HEK293 (cell line): ENCODE data around the gene TBC1D24.

Source experiments
- EGR2 ChIP-seq: fragments of 450-650 bp; formaldehyde crosslinking; IDR thresholded peaks from 2 replicates; pipeline ENCODE4 v1.5.1; 2016; ENCODE audit warnings: low read depth, missing biosample characterization, missing genetic modification characterization
- GLI2 ChIP-seq: fragments of 450-650 bp; formaldehyde crosslinking; IDR thresholded peaks from 2 replicates; pipeline ENCODE4; 2017; ENCODE audit warnings: missing biosample characterization, missing genetic modification characterization, low read depth, borderline replicate concordance
- KLF17 ChIP-seq: fragments of 450-650 bp; formaldehyde crosslinking; IDR thresholded peaks from 2 replicates; pipeline ENCODE4 v1.5.1; 2016; ENCODE audit warnings: missing biosample characterization, missing genetic modification characterization
- PATZ1 ChIP-seq: fragments of 450-650 bp; formaldehyde crosslinking; IDR thresholded peaks from 2 replicates; pipeline ENCODE4 v1.5.1; 2016; ENCODE audit warnings: missing biosample characterization, missing genetic modification characterization
- PRDM1 ChIP-seq: fragments of 450-650 bp; formaldehyde crosslinking; IDR thresholded peaks from 2 replicates; pipeline ENCODE4; 2016; ENCODE audit warnings: missing biosample characterization, missing genetic modification characterization
- SCRT2 ChIP-seq: fragments of 450-650 bp; formaldehyde crosslinking; IDR thresholded peaks from 2 replicates; pipeline ENCODE4 v1.5.1; 2016; ENCODE audit warnings: missing biosample characterization, missing genetic modification characterization
- SP2 ChIP-seq: fragments of 450-650 bp; formaldehyde crosslinking; IDR thresholded peaks from 2 replicates; pipeline ENCODE4 v1.5.1; 2016; ENCODE audit warnings: missing biosample characterization, missing genetic modification characterization
- TCF7L2 ChIP-seq: IDR thresholded peaks from 2 replicates; pipeline ENCODE4 v1.6.1; 2011; ENCODE audit warnings: low read depth, mild to moderate bottlenecking, inconsistent platforms, low read length, moderate library complexity, borderline replicate concordance
- ZBTB20 ChIP-seq: fragments of 450-650 bp; formaldehyde crosslinking; IDR thresholded peaks from 2 replicates; pipeline ENCODE4 v1.5.1; 2016; ENCODE audit warnings: missing biosample characterization, missing genetic modification characterization
- ZBTB21 ChIP-seq: fragments of 450-650 bp; formaldehyde crosslinking; IDR thresholded peaks from 2 replicates; pipeline ENCODE4 v1.5.1; 2017; ENCODE audit warnings: missing biosample characterization, missing genetic modification characterization
- ZBTB6 ChIP-seq: fragments of 450-650 bp; formaldehyde crosslinking; IDR thresholded peaks from 2 replicates; pipeline ENCODE4 v1.5.1; 2017; ENCODE audit warnings: missing biosample characterization, missing genetic modification characterization
- ZIC2 ChIP-seq: fragments of 450-650 bp; formaldehyde crosslinking; IDR thresholded peaks from 2 replicates; pipeline ENCODE4 v1.5.1; 2016; ENCODE audit warnings: missing biosample characterization, missing genetic modification characterization
- ZNF10 ChIP-seq: fragments of 450-650 bp; formaldehyde crosslinking; IDR thresholded peaks from 2 replicates; pipeline ENCODE4 v1.5.1; 2017; ENCODE audit warnings: missing biosample characterization, missing genetic modification characterization
- ZNF155 ChIP-seq: fragments of 450-650 bp; formaldehyde crosslinking; IDR thresholded peaks from 2 replicates; pipeline ENCODE4 v1.5.1; 2016; ENCODE audit warnings: missing biosample characterization, missing genetic modification characterization
- ZNF221 ChIP-seq: fragments of 450-650 bp; formaldehyde crosslinking; IDR thresholded peaks from 2 replicates; pipeline ENCODE4 v1.5.1; 2017; ENCODE audit warnings: missing biosample characterization, missing genetic modification characterization, borderline replicate concordance
- ZNF266 ChIP-seq: fragments of 450-650 bp; formaldehyde crosslinking; IDR thresholded peaks from 2 replicates; pipeline ENCODE4 v1.5.1; 2016; ENCODE audit warnings: missing biosample characterization, missing genetic modification characterization, low read depth
- ZNF341 ChIP-seq: fragments of 450-650 bp; formaldehyde crosslinking; IDR thresholded peaks from 2 replicates; pipeline ENCODE4; 2016; ENCODE audit warnings: low read depth, missing biosample characterization, missing genetic modification characterization
- ZNF354C ChIP-seq: fragments of 450-650 bp; formaldehyde crosslinking; IDR thresholded peaks from 2 replicates; pipeline ENCODE4 v1.5.1; 2016; ENCODE audit warnings: missing biosample characterization, missing genetic modification characterization, low read depth, borderline replicate concordance
- ZNF426 ChIP-seq: fragments of 450-650 bp; formaldehyde crosslinking; IDR thresholded peaks from 2 replicates; pipeline ENCODE4 v1.5.1; 2017; ENCODE audit warnings: missing biosample characterization, missing genetic modification characterization, mild to moderate bottlenecking, inconsistent platforms, moderate library complexity
- ZNF529 ChIP-seq: fragments of 450-650 bp; formaldehyde crosslinking; IDR thresholded peaks from 2 replicates; pipeline ENCODE4 v1.5.1; 2017; ENCODE audit warnings: missing genetic modification characterization, missing biosample characterization; ENCODE audit not compliant: insufficient replicate concordance
- ZNF558 ChIP-seq: fragments of 450-650 bp; formaldehyde crosslinking; IDR thresholded peaks from 2 replicates; pipeline ENCODE4 v1.5.1; 2016; ENCODE audit warnings: missing biosample characterization, missing genetic modification characterization
- ZNF626 ChIP-seq: fragments of 450-650 bp; sonication (Bioruptor Pico); formaldehyde crosslinking; IDR thresholded peaks from 2 replicates; pipeline ENCODE4 v1.5.1; 2018; ENCODE audit warnings: missing biosample characterization, missing genetic modification characterization, inconsistent platforms
- ZNF629 ChIP-seq: fragments of 450-650 bp; formaldehyde crosslinking; IDR thresholded peaks from 2 replicates; pipeline ENCODE4 v1.5.1; 2017; ENCODE audit warnings: missing biosample characterization, missing genetic modification characterization
- ZNF701 ChIP-seq: fragments of 450-650 bp; formaldehyde crosslinking; IDR thresholded peaks from 2 replicates; pipeline ENCODE4 v1.5.1; 2016; ENCODE audit warnings: missing biosample characterization, missing genetic modification characterization
- ZNF707 ChIP-seq: fragments of 450-650 bp; formaldehyde crosslinking; IDR thresholded peaks from 2 replicates; pipeline ENCODE4 v1.5.1; 2016; ENCODE audit warnings: missing biosample characterization, missing genetic modification characterization
- TF ChIP-seq, protein P1 (sequence below): fragments of 450-650 bp; formaldehyde crosslinking; IDR thresholded peaks from 2 replicates; pipeline ENCODE4; 2016; ENCODE audit warnings: missing biosample characterization, missing genetic modification characterization
- TF ChIP-seq, protein P2 (sequence below): fragments of 450-650 bp; formaldehyde crosslinking; IDR thresholded peaks from 2 replicates; pipeline ENCODE4 v1.5.1; 2016; ENCODE audit warnings: missing biosample characterization, missing genetic modification characterization
- TF ChIP-seq, protein P3 (sequence below): fragments of 450-650 bp; formaldehyde crosslinking; optimal IDR thresholded peaks from 2 replicates; pipeline ENCODE3; 2016; ENCODE audit warnings: missing biosample characterization, mild to moderate bottlenecking, missing genetic modification characterization

The TBC1D24 gene

DNA sequence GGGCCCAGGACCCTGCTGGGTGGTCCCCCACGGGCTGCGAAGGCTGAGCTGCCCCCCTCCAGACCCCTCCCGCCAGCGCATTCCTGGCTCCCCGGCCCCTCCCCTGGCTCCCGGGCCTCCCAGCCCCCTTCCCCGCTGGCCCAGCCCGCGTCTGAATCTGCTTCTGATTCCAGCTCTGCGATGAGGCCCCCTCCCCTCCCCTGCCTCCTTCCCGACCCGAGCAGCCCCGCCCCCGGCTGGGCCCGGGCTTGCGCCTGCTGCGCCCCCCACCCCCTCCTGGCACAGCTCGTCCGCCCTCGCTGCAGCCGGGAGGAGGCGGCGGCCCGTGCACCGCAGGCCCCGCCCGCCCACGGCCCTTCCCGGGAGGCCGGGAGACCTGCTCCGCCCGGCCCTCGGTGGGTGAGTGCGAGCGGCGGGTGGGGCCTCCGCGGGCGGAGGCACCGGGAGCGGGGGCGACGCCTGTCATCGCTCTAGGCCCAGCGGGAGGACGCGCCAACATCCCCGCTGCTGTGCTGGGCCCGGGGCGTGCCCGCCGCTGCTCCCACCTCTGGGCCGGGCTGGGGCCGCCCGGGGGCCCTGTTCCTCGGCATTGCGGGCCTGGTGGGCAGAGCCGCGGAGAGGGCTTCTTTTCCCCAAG is 3.8 kb upstream of the TBC1D24 start, which contains the start of gene NTN3 (continued):
- TF ChIP-seq TCF7L2: no peak
- TF ChIP-seq ZNF341 (tag by site-specific recombination): no peak
- no peak for TF ChIP-seq ZNF558 (tag by site-specific recombination)
- TF ChIP-seq ZNF354C: no peak
- TF ChIP-seq, protein P1, sequence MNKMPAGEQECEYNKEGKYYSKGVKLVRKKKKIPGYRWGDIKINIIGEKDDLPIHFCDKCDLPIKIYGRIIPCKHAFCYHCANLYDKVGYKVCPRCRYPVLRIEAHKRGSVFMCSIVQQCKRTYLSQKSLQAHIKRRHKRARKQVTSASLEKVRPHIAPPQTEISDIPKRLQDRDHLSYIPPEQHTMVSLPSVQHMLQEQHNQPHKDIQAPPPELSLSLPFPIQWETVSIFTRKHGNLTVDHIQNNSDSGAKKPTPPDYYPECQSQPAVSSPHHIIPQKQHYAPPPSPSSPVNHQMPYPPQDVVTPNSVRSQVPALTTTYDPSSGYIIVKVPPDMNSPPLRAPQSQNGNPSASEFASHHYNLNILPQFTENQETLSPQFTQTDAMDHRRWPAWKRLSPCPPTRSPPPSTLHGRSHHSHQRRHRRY: no peak
- TF ChIP-seq ZBTB20 (tag by site-specific recombination): peak; percentile 88
- peak; percentile 5; the same call in 1 of the 2 replicates for TF ChIP-seq ZNF10 (tag by site-specific recombination)
- 0 out of 2 replicates have a peak, but pooled peaks have one; percentile 8 for TF ChIP-seq SCRT2 (tag by site-specific recombination)
- TF ChIP-seq, protein P2, sequence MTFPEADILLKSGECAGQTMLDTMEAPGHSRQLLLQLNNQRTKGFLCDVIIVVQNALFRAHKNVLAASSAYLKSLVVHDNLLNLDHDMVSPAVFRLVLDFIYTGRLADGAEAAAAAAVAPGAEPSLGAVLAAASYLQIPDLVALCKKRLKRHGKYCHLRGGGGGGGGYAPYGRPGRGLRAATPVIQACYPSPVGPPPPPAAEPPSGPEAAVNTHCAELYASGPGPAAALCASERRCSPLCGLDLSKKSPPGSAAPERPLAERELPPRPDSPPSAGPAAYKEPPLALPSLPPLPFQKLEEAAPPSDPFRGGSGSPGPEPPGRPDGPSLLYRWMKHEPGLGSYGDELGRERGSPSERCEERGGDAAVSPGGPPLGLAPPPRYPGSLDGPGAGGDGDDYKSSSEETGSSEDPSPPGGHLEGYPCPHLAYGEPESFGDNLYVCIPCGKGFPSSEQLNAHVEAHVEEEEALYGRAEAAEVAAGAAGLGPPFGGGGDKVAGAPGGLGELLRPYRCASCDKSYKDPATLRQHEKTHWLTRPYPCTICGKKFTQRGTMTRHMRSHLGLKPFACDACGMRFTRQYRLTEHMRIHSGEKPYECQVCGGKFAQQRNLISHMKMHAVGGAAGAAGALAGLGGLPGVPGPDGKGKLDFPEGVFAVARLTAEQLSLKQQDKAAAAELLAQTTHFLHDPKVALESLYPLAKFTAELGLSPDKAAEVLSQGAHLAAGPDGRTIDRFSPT (tag by site-specific recombination): no peak
- 0 out of 2 replicates have a peak, but pooled peaks have one; percentile 9 for TF ChIP-seq PATZ1 (tag by site-specific recombination)
- TF ChIP-seq PRDM1: no peak
- no peak for TF ChIP-seq ZNF221 (tag by site-specific recombination)
- TF ChIP-seq ZNF701 (tag by site-specific recombination): no peak
- no peak for TF ChIP-seq ZNF266 (tag by site-specific recombination)
- no peak for TF ChIP-seq ZNF529 (tag by site-specific recombination)
- TF ChIP-seq ZIC2 (tag by site-specific recombination): peak; percentile 49
- TF ChIP-seq ZBTB6: no peak
- TF ChIP-seq, protein P3, sequence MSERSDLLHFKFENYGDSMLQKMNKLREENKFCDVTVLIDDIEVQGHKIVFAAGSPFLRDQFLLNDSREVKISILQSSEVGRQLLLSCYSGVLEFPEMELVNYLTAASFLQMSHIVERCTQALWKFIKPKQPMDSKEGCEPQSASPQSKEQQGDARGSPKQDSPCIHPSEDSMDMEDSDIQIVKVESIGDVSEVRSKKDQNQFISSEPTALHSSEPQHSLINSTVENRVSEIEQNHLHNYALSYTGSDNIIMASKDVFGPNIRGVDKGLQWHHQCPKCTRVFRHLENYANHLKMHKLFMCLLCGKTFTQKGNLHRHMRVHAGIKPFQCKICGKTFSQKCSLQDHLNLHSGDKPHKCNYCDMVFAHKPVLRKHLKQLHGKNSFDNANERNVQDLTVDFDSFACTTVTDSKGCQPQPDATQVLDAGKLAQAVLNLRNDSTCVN: peak; percentile 64
- TF ChIP-seq ZNF426: no peak
- TF ChIP-seq ZBTB21: no peak
- TF ChIP-seq ZNF629 (tag by site-specific recombination): no peak
- TF ChIP-seq ZNF707 (tag by site-specific recombination): no peak
- peak; percentile 34; the same call in 1 of the 2 replicates for TF ChIP-seq KLF17 (tag by site-specific recombination)
- peak; percentile 54 for TF ChIP-seq EGR2 (tag by site-specific recombination)
- TF ChIP-seq GLI2: no peak
- no peak for TF ChIP-seq ZNF155
- peak; percentile 60 for TF ChIP-seq SP2 (tag by site-specific recombination)
- TF ChIP-seq ZNF626 (tag by site-specific recombination): no peak
